ENCODE measurements around the gene OPTN. TPM values are rescaled to one million over a fixed set of nuclear protein-coding genes. Genes with fewer than 3 reads are reported as not detected.

The OPTN gene
- polyA plus RNA-seq, 1 donor from 2014 or later: 38.2 TPM

GRCh38 chr10:13161857-13162271, 61.9 kb downstream of the OPTN start:
- Histone ChIP-seq H3K9me3 (ENCODE audit: low read length) (no peaks in the 10 kb centered on the region), H3F3A (ENCODE audit: insufficient read depth, low read length, poor library complexity, severe bottlenecking) (no peaks in the 10 kb centered on the region), H3K27ac (ENCODE audit: low read length) (no peak overlapping the region), H4K20me1 (ENCODE audit: insufficient read depth) (no peaks in the 10 kb centered on the region), H3K9me2 (ENCODE audit: insufficient read depth, low read length) (no peaks in the 10 kb centered on the region), H2AFZ (ENCODE audit: low read depth, low read length) (no peak overlapping the region), H3K9ac (ENCODE audit: low read length) (no peak overlapping the region), H3K36me3 (ENCODE audit: insufficient read depth, low read length) (no peaks in the 10 kb centered on the region), H3K79me2 (replicated peaks; ENCODE audit: insufficient read depth, low read length) (no peaks in the 10 kb centered on the region), H3K27me3 (ENCODE audit: insufficient read depth, low read depth, low read length) (no peaks in the 10 kb centered on the region), H3K4me3 (ENCODE audit: low read length) (peak overlapping the region; percentile 72), H3K4me2 (ENCODE audit: low read length) (peak overlapping the region; percentile 4)
- TF ChIP-seq RAD21 (conservative IDR thresholded peaks at IDR 0.05) (no peak), MXI1 (conservative IDR thresholded peaks at IDR 0.05; ENCODE audit: poor library complexity, severe bottlenecking) (no peak), EP300 (conservative IDR thresholded peaks at IDR 0.05; ENCODE audit: poor library complexity, severe bottlenecking) (no peak), REST (IDR thresholded peaks at IDR 0.05; ENCODE audit: borderline replicate concordance) (no peak), TAF1 (IDR thresholded peaks at IDR 0.05; ENCODE audit: low read depth) (no peak), SMC3 (conservative IDR thresholded peaks at IDR 0.05; ENCODE audit: poor library complexity) (no peak), POLR2AphosphoS5 (IDR thresholded peaks at IDR 0.05) (no peak), CTCF (IDR thresholded peaks at IDR 0.05; ENCODE audit: poor library complexity, severe bottlenecking) (no peak), EZH2 (IDR thresholded peaks at IDR 0.05; ENCODE audit: borderline replicate concordance, insufficient read depth, low read length, poor library complexity, severe bottlenecking) (no peak)

GRCh38 chr10:13163859-13164258, 63.9 kb downstream of the OPTN start:
- Histone ChIP-seq H3K36me3 (ENCODE audit: insufficient read depth, low read length) (no peaks in the 10 kb centered on the region), H2AFZ (ENCODE audit: low read depth, low read length) (no peak overlapping the region), H3K27me3 (ENCODE audit: insufficient read depth, low read depth, low read length) (no peaks in the 10 kb centered on the region), H3K27ac (ENCODE audit: low read length) (no peak overlapping the region), H3K4me3 (ENCODE audit: low read length) (no peak overlapping the region), H3F3A (ENCODE audit: insufficient read depth, low read length, poor library complexity, severe bottlenecking) (no peaks in the 10 kb centered on the region), H3K4me2 (ENCODE audit: low read length) (no peak overlapping the region), H4K20me1 (ENCODE audit: insufficient read depth) (no peaks in the 10 kb centered on the region), H3K9me3 (ENCODE audit: low read length) (no peaks in the 10 kb centered on the region), H3K9ac (ENCODE audit: low read length) (no peak overlapping the region), H3K79me2 (replicated peaks; ENCODE audit: insufficient read depth, low read length) (no peaks in the 10 kb centered on the region), H3K9me2 (ENCODE audit: insufficient read depth, low read length) (no peaks in the 10 kb centered on the region)
- TF ChIP-seq REST (IDR thresholded peaks at IDR 0.05; ENCODE audit: borderline replicate concordance) (no peak), CTCF (IDR thresholded peaks at IDR 0.05; ENCODE audit: poor library complexity, severe bottlenecking) (no peak), SMC3 (conservative IDR thresholded peaks at IDR 0.05; ENCODE audit: poor library complexity) (no peak), TAF1 (IDR thresholded peaks at IDR 0.05; ENCODE audit: low read depth) (no peak), EP300 (conservative IDR thresholded peaks at IDR 0.05; ENCODE audit: poor library complexity, severe bottlenecking) (no peak), POLR2AphosphoS5 (IDR thresholded peaks at IDR 0.05) (no peak)
